OCI-LY7 (cell line): ENCODE data around the gene BICRAL. TPM values are rescaled to one million over a fixed set of nuclear protein-coding genes. Genes with fewer than 3 reads are reported as not detected.

Experiments
- BruUV-seq: library from RNA; stranded (reverse); fragments of 400-500 nt; replicated peaks from 2 replicates; lab custom pipeline; 2021; lab: Mats Ljungman, UMichigan
- CTCF ChIA-PET: fragments of 300-600 bp; sonication (Branson Sonifier 250); formaldehyde crosslinking; loops from one replicate; lab custom pipeline; 2022; ENCODE audit warnings: antibody characterized with exemption; ENCODE audit not compliant: unreplicated experiment; lab: Charles Lee
- POLR2A ChIA-PET: fragments of 300-600 bp; sonication (Branson Sonifier 250); formaldehyde crosslinking; loops from one replicate; lab custom pipeline; 2022; ENCODE audit warnings: antibody characterized with exemption; lab: Charles Lee
- DNase-seq: peaks from one replicate; pipeline ENCODE4 v3.0.0-alpha.2; 2015; ENCODE audit warnings: low spot score
- H2AFZ ChIP-seq: fragments of 200-600 bp; sonication (generic), shearing (Covaris generic); 2 replicates; pipeline ENCODE4 v1.6.1; 2014; ENCODE audit warnings: mild to moderate bottlenecking, antibody characterized with exemption, low read length, moderate library complexity
- H3K27ac ChIP-seq: fragments of 200-600 bp; sonication (generic); 2 replicates; pipeline ENCODE4 v1.5.1; 2014; ENCODE audit warnings: mixed run types, low read depth, mild to moderate bottlenecking, moderate library complexity, low read length, inconsistent platforms; ENCODE audit not compliant: poor library complexity, severe bottlenecking
- H3K36me3 ChIP-seq: fragments of 200-600 bp; sonication (generic); 2 replicates; pipeline ENCODE4 v1.6.1; 2014; ENCODE audit warnings: mild to moderate bottlenecking, antibody characterized with exemption, low read length, moderate library complexity, mixed read lengths; ENCODE audit not compliant: insufficient read depth
- H3K4me1 ChIP-seq: fragments of 200-600 bp; sonication (generic); 2 replicates; pipeline ENCODE4 v1.5.1; 2014; ENCODE audit warnings: mild to moderate bottlenecking, low read length; ENCODE audit not compliant: insufficient read depth, poor library complexity, severe bottlenecking
- H3K4me2 ChIP-seq: fragments of 200-600 bp; sonication (generic); 2 replicates; pipeline ENCODE4 v1.6.1; 2014; ENCODE audit warnings: mild to moderate bottlenecking, low read length
- H3K4me3 ChIP-seq: fragments of 200-600 bp; sonication (generic); 2 replicates; pipeline ENCODE4 v1.5.1; 2014; ENCODE audit warnings: mild to moderate bottlenecking, low read depth, low read length; ENCODE audit not compliant: poor library complexity, severe bottlenecking
- H3K79me2 ChIP-seq: fragments of 200-600 bp; sonication (generic); 2 replicates; pipeline ENCODE4 v1.6.1; 2016; ENCODE audit warnings: low read depth, mild to moderate bottlenecking, low read length, moderate library complexity, mixed read lengths; ENCODE audit not compliant: insufficient read depth
- H3K9me2 ChIP-seq: fragments of 200-600 bp; sonication (generic); 2 replicates; pipeline ENCODE4 v1.6.1; 2016; ENCODE audit warnings: mild to moderate bottlenecking, low read length, mixed read lengths; ENCODE audit not compliant: insufficient read depth
- H3K9me3 ChIP-seq: fragments of 200-600 bp; sonication (generic); 2 replicates; pipeline ENCODE4 v1.6.1; 2014; ENCODE audit warnings: mild to moderate bottlenecking, mixed run types, low read length, mixed read lengths
- H4K20me1 ChIP-seq: fragments of 200-600 bp; sonication (generic); 2 replicates; pipeline ENCODE4 v1.6.1; 2014; ENCODE audit warnings: mild to moderate bottlenecking, antibody characterized with exemption, low read length, moderate library complexity, mixed read lengths; ENCODE audit not compliant: insufficient read depth
- EZH2phosphoT487 ChIP-seq: fragments of 200-600 bp; sonication (generic); IDR thresholded peaks from 2 replicates; pipeline ENCODE4 v1.6.1; 2018; ENCODE audit warnings: low read depth, borderline replicate concordance, mild to moderate bottlenecking, mixed run types, antibody characterized with exemption, low read length, moderate library complexity, mixed read lengths
- intact Hi-C: fragments of 100-400 bp; cut with micrococcal nuclease; formaldehyde crosslinking; loops from one replicate; pipeline ENCODE4 v1.10.0; 2022; ENCODE audit not compliant: unreplicated experiment
- total RNA-seq, 2 experiments: library from RNA; depleted of rRNA in 1 of 2; stranded (reverse); fragments of >200 nt in 1 of 2; shearing (Covaris generic) in 1 of 2; gene quantifications; 2 replicates each; pipeline ENCODE4 v1.2.3, GENCODE V29; 2014 to 2022
- TF ChIP-seq, protein P1 (sequence below): fragments of 200-600 bp; sonication (generic); conservative IDR thresholded peaks from 2 replicates; pipeline ENCODE4 v1.5.1; 2014; ENCODE audit warnings: mild to moderate bottlenecking, antibody characterized with exemption, low read length, moderate library complexity, mixed read lengths

Gene BICRAL
- total RNA-seq, 2 experiments from 2014 or later, result 10.3 to 25.7 TPM

DNA sequence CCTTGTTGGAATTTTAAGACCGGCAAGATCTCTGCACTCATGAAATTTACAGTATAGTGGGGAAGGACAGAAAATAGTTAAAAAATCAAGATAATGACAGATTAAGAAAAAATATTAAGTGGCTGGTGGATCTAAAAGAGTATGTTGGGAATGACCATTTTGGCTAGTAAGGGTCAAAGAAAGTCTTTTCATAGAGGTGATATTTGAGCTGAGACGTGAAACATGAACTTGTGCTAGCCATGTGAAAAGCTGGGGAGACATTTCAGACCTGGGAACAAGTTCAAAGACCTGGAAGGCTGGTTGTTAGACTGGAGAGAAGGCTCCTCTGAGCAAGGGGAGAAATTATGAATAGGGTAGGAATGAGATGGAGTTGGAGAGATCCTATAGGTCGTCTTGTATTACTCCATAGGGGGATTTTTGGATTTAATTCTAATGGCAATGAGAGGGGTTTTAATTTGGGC lies 4.7 kb downstream of the BICRAL start:
- Histone ChIP-seq H4K20me1 (peaks cover 5% of the 10 kb centered on the region), H3K4me1 (peaks cover 60% of the 10 kb centered on the region), H2AFZ (no peak overlapping the region), H3K9me2 (no peaks in the 10 kb centered on the region), H3K79me2 (peaks cover 93% of the 10 kb centered on the region), H3K36me3 (peaks cover 74% of the 10 kb centered on the region), H3K27ac (peak overlapping the region; percentile 25), H3K9me3 (no peaks in the 10 kb centered on the region), H3K4me2 (peak overlapping the region; percentile 85), H3K4me3 (no peak overlapping the region)
- CTCF ChIA-PET, result no interaction called here
- TF ChIP-seq, protein P1, sequence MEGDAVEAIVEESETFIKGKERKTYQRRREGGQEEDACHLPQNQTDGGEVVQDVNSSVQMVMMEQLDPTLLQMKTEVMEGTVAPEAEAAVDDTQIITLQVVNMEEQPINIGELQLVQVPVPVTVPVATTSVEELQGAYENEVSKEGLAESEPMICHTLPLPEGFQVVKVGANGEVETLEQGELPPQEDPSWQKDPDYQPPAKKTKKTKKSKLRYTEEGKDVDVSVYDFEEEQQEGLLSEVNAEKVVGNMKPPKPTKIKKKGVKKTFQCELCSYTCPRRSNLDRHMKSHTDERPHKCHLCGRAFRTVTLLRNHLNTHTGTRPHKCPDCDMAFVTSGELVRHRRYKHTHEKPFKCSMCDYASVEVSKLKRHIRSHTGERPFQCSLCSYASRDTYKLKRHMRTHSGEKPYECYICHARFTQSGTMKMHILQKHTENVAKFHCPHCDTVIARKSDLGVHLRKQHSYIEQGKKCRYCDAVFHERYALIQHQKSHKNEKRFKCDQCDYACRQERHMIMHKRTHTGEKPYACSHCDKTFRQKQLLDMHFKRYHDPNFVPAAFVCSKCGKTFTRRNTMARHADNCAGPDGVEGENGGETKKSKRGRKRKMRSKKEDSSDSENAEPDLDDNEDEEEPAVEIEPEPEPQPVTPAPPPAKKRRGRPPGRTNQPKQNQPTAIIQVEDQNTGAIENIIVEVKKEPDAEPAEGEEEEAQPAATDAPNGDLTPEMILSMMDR, result no peak; the same call in 1 of the 2 replicates
- TF ChIP-seq EZH2phosphoT487, result no peak
- POLR2A ChIA-PET, result interaction anchor here (0.6 to 27.1 kb wide), 4 partner anchors 11 to 783 kb away, joined by 3 to 494 read pairs (median 5); partner anchors contain the start of gene TBCC
- no TSS peak for BruUV-seq
- DNase-seq, result no peak
- intact Hi-C loops, result no loop called here

DNA sequence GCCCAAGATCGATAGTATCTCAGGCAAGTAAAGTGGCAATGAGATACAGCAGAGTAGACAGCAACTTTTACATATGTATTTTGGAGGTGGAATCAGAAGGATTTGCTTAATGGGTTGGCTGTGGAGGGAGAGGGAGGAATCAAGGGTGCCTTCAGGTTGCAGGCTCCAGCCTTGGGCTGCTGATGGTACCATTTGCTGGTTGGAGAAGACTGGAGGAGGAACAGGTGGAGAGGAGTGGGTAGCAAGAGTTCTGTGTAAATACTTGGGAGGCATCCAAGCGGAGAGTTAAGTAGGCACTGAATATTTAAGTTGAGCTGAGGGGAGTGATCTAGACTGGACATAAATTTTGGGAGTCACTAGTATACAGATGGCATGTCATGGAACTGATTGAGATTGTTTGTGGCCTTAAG lies 5.2 kb downstream of the BICRAL start:
- DNase-seq, result no peak
- H2AFZ ChIP-seq, result no peak overlapping the region
- CTCF ChIA-PET, result no interaction called here
- H3K36me3 ChIP-seq, result peaks cover 79% of the 10 kb centered on the region
- peaks cover 97% of the 10 kb centered on the region for H3K79me2 ChIP-seq
- POLR2A ChIA-PET, result interaction anchor here (1.2 to 27.1 kb wide), 2 partner anchors 12 to 40 kb away, joined by 6 to 494 read pairs; partner anchors contain the start of gene TBCC
- H3K9me3 ChIP-seq, result no peaks in the 10 kb centered on the region
- no TSS peak for BruUV-seq
- peak overlapping the region; percentile 25 for H3K27ac ChIP-seq
- intact Hi-C loops, result no loop called here
- peaks cover 5% of the 10 kb centered on the region for H4K20me1 ChIP-seq
- peaks cover 60% of the 10 kb centered on the region for H3K4me1 ChIP-seq
- peak overlapping the region; percentile 85 for H3K4me2 ChIP-seq
- H3K9me2 ChIP-seq, result no peaks in the 10 kb centered on the region
- no peak for TF ChIP-seq EZH2phosphoT487
- TF ChIP-seq, protein P1, result no peak
- no peak overlapping the region for H3K4me3 ChIP-seq

DNA sequence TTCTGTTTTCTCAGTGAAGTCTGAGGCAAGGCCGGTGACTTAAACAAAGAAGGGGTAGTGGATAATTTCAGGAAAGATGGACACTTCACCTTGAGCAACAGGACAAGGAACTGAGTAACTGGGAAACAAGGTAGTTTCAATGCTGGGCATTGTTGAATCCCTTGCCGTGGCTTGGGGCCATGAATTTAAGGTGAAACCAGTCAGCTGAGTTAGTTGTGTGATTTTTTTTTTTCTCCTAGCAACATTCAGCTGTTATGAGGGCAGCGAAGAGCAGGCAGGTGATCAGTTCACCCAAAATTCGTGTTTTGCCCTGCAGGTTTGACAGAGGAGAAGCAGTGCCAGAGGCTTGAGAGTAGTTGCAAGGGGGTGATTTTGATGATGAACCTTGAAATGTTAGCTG lies 6.8 kb downstream of the BICRAL start:
- ChIA-PET CTCF (no interaction called here), POLR2A (interaction anchor here (0.6 to 27.1 kb wide), 4 partner anchors 17 to 107 kb away, joined by 4 to 494 read pairs (median 4); partner anchors contain the start of gene TBCC)
- Histone ChIP-seq H3K4me2 (no peak overlapping the region; the same call in 1 of the 2 replicates), H3K9me3 (no peaks in the 10 kb centered on the region), H3K27ac (no peak overlapping the region), H3K9me2 (no peaks in the 10 kb centered on the region), H2AFZ (no peak overlapping the region), H3K79me2 (peaks cover 84% of the 10 kb centered on the region), H4K20me1 (peaks cover 5% of the 10 kb centered on the region), H3K4me3 (no peak overlapping the region), H3K4me1 (peaks cover 60% of the 10 kb centered on the region), H3K36me3 (peaks cover 78% of the 10 kb centered on the region)
- TF ChIP-seq, protein P1, result no peak
- TF ChIP-seq EZH2phosphoT487, result no peak
- BruUV-seq, result no TSS peak
- DNase-seq, result no peak
- intact Hi-C loops, result no loop called here
